T-helper 1 cell treated with Interleukin-12 subunit alpha and Interleukin-12 subunit beta and Interleukin-4 antibody, amounts not matched to agents 30 ng/mL and 1 ng/mL, for 36 hours (primary cell): ENCODE results near the gene DNM3. TPM values are rescaled to one million over a fixed set of nuclear protein-coding genes. Genes with fewer than 3 reads are reported as not detected.

Source experiments
- intact Hi-C: fragments of 100-400 bp; cut with micrococcal nuclease; formaldehyde crosslinking; loops from one replicate; pipeline ENCODE4 v1.15.1; 2024
- total RNA-seq: library from RNA; stranded (reverse); gene quantifications from 2 replicates; pipeline ENCODE4 v1.2.3, GENCODE V29; 2022

The DNM3 gene
- total RNA-seq, 1 donor from 2014 or later: 1.2 TPM

- intact Hi-C loops: no loop called here
These were observed 75.0 kb downstream of the DNM3 start for GRCh38 chr1:171916315-171916771.

DNA sequence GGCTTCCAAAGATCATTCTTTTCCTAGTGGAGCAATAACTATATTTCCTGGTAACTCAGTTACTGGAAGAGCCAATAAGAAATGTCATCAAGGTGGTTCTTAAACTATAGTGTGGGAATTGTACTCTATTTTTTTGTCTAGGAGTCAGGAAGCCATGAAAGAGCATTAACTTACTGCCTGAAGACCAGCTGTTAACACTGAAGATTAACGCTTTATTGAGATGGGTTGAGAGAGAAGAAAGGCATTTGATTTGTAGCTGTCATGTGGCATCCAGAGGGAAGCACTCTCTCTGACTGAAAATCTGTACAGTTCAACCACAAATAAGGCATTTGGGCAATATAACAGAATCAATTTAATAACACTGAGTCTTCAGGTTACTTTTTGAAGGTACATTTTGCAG, 76.0 kb downstream of the DNM3 start:
- intact Hi-C loops: no loop called here

DNA sequence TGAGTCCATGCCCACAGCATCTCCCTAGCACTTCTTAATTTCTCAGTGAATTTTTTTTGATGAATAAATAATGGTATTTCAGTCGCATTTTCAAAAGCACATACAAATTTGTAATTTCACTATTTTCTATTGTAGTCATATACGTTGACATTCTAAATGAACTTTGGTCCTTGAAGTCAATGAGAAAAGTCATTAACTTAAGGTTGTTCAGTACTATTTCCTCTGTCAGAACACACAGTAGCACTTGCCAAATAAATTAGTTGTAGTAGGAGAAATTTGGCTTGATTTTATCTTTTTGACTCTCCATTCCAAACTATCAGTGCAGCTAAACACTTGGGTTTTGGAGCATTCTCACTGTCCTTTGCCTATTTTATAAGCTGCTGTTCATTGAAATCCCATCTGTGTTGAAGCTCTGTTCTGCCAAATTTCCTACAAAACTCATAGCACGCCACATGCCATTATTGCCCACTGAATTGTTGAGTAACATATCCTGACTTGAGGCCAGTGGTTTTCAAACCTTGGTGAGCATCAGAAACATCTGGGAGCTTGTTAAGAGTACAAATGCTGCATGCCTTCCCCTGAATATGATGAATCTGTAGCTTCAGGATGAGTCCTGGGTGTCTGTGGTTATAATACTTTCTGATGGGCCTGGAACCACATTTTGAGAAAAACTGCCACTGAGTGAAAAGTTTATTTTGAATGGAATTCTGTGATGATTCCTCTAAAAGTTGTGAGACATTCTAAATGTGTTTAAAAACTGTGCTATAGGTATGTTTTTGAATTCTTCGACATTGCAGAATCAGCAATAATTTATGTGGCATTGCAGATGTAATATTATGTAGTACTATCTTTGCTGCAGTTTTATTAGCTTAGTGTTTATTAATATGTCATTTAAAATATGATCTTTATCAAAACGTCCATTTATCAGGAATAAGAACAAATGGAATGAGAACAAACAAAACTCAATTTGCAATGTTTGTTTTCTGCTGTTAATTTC, 78.9 kb downstream of the DNM3 start:
- intact Hi-C loops: no loop called here

- intact Hi-C loops: no loop called here
These were observed 81.7 kb downstream of the DNM3 start for GRCh38 chr1:171922999-171923398.

- intact Hi-C loops: no loop called here
These were observed 87.8 kb downstream of the DNM3 start for GRCh38 chr1:171929121-171929520.

DNA sequence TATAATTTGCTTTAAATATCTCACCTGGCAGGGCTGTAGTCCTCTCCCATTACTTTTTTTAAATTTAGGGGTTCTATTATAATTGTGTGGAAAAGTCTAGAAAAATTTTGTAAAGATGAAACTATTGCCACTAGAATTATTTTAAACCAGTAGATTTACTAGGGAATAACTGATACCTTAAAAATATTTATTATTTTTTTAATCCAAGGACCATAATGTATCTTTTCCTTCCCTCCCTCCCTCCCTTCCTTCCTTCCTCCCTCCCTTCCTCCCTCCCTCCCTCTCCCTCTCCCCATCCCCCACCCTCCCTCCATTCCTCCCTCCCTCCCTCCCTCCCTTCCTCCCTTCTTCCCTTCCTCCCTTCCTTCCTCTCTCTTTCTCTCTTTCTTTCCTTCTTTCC, 90.5 kb downstream of the DNM3 start:
- intact Hi-C loops: no loop called here

DNA sequence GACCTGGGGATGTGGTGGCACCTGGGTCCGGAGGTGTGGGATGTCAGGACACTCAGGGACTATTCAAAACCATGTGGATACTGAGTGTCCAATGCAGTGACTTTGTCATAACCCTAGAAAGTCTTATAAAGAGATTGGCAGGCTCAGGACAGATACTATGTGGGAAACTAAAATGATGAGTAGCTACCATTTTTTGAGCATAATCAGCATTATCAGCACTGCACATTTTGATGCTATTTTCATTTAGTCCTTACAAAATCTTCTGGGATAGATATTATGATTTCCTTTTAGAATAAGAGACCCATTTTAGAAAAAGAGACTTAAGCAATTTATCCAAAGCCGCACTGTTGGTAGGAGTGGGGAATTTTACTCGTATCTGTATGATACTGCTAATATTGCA, 93.4 kb downstream of the DNM3 start:
- intact Hi-C loops: no loop called here

DNA sequence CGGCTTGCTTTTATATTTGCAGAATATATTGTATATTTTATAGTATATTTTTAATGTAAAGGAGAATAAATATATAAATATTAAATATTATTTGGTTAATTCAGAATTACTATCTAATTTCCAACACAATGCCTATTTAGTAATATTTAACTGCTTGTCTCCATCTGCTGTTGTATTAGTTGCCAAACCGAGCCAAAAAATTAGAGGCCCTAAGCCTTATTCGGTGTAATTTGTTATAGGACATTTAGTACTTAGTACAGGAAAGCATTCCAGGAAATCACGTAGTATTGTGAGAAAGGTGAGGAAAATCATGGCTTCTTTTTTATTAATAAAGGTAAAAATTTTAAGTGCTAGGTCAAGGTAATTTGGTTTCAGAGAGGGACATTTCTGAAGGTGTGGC, 93.8 kb downstream of the DNM3 start:
- intact Hi-C loops: no loop called here

DNA sequence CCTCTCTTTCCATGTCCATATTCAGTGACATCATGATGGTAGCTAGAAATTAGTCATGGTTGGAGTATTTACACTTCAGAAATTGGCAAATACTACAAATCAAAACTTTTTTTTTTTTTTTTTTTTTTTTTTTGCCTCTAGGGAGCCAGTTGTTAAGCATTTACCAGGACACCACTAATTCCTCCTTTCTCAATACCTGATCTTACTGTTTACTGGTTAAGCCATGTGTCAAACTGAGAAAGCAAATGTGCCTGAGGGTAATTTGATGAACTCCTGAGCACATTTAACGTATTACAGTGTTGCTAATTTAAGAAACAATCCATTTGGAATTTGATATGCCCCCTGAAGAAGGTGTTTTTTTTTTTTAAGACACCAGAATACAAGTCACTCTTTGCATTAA, 94.4 kb downstream of the DNM3 start:
- intact Hi-C loops: no loop called here

- intact Hi-C loops: no loop called here
These were observed 96.6 kb downstream of the DNM3 start for GRCh38 chr1:171937938-171938337.

GRCh38 chr1:171939740-171940139, 98.4 kb downstream of the DNM3 start:
- intact Hi-C loops: no loop called here

- intact Hi-C loops: no loop called here
These were observed 99.1 kb downstream of the DNM3 start for GRCh38 chr1:171940368-171940767.

GRCh38 chr1:171941920-171942319, 100.6 kb downstream of the DNM3 start:
- intact Hi-C loops: no loop called here

DNA sequence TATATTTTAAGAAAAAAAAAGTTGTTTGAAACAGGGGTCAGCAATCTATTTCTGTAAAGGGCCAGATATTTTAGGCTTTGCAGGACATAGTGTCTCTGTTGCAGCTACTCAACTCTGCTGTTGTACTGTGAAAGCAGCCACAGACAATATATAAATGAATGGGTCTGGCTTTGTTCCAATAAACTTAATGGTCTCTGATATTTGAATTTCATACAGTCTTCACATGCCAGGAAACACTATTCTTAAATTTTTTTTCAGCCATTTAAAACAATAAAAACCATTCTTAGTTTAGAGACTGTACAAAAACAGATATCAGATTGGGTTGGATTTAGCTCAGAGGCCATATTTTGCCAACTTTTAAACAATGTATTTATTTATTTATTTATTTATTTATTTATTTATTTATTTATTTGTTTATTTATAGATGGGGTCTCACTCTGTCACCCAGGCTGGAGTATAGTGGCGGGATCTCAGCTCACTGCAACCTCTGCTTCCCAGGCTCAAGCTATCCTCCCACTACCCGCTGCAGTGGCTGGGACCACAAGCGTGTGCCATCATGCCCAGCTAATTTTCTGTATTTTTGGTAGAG, 102.8 kb downstream of the DNM3 start:
- intact Hi-C loops: no loop called here

GRCh38 chr1:171948511-171948910, 107.2 kb downstream of the DNM3 start:
- intact Hi-C loops: no loop called here

DNA sequence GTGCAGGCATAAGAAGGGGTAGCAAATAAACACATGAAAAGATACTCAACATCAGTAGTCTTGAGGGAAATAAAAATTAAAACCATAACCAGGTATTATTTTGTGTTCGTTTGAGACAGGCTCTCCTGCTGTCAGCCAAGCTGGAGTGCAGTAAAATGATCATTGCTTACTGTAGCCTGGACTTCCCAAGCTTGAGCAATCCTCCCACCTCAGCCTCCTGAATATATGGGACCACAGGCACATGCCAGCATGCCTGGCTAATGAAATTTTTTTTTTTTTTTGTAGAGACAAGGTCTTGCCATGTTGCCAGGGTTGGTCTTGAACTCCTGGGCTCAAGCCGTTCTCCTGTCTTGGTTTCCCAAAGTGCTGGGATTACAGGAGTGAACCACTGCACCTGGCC, 108.0 kb downstream of the DNM3 start:
- intact Hi-C loops: no loop called here

DNA sequence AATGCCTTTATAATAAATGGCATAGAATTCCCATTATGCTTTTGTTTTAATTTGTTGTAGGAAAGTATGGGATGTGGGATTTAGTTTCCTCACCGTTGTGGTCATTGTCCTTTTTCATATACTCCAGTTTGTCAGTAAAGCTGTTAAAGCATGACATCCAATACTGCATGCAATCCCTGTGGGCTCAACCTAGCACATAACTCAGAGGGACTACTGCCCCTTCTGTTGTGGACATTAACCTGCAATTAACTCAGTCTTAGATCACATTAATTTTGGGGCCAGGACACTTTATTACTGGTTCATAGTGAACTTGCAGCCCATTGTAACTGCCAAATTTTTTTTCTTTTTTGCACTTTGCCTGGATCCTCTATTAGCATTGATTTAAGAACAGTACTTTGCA, 112.5 kb downstream of the DNM3 start:
- intact Hi-C loops: no loop called here

- intact Hi-C loops: no loop called here
These were observed 113.1 kb downstream of the DNM3 start for GRCh38 chr1:171954361-171954760.

DNA sequence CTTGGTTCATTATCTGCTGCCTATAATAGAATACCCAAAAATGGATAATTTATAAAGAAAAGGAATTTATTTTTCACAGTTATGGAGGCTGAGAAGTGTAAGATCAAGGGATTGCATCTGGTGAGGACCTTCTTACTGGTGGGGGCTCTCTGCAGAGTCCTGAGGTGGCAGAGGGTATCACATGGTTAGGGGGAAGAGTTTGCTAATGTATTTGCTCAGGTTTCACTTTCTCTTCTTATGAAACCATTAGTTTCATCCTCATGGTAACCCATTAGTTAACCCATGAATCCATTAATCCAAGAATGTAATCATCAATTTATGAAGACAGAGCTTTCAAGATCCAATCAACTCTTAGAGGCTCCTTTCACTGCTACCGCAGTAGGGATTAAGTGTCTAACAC, 120.6 kb downstream of the DNM3 start:
- intact Hi-C loops: no loop called here

GRCh38 chr1:171963762-171964161, 122.5 kb downstream of the DNM3 start:
- intact Hi-C loops: no loop called here

DNA sequence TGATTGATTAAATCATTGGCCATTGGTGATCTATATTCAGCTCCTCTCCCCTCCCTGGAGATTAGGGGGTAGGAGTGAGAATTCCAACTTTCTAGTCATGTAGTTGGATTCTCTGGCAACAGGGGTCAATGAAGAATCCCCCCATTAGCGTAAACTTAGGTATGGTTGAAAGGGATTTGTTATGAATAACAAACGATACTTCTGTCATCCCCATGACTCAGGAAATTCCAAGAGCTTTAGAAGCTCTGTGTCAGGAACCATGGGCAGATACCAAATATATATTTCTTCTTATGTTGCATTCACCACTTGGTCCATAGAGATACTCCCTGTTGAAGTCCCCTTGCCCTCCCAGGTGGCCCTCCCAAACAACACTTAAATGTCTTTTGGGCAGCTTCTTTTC, 124.5 kb downstream of the DNM3 start:
- intact Hi-C loops: no loop called here

- intact Hi-C loops: no loop called here
These were observed 125.3 kb downstream of the DNM3 start for GRCh38 chr1:171966426-171967220.
